ENCODE data around the gene JPH2.

Gene JPH2

GRCh38 chr20:44113618-44114376, 73.2 kb downstream of the JPH2 start:
- DNase-seq (ENCODE audit: low read depth) = no peak
- no peak for TF ChIP-seq CTCF (IDR thresholded peaks at IDR 0.05; ENCODE audit: insufficient read depth, low read depth, low read length, missing control alignments)
- no peak overlapping the region for H3K4me3 ChIP-seq (ENCODE audit: low read depth, low read length)

- H3K4me3 ChIP-seq (ENCODE audit: low read depth, low read length) = no peak overlapping the region
- no peak for TF ChIP-seq CTCF (IDR thresholded peaks at IDR 0.05; ENCODE audit: insufficient read depth, low read depth, low read length, missing control alignments)
- no peak for DNase-seq (ENCODE audit: low read depth)
Measured at GRCh38 chr20:44112889-44113617, 73.9 kb downstream of the JPH2 start.

GRCh38 chr20:44112456-44112855, 74.5 kb downstream of the JPH2 start:
- no peak overlapping the region for H3K4me3 ChIP-seq (ENCODE audit: low read depth, low read length)
- DNase-seq (ENCODE audit: low read depth) = no peak
- TF ChIP-seq CTCF (IDR thresholded peaks at IDR 0.05; ENCODE audit: insufficient read depth, low read depth, low read length, missing control alignments) = no peak

- no peak for TF ChIP-seq CTCF (IDR thresholded peaks at IDR 0.05; ENCODE audit: insufficient read depth, low read depth, low read length, missing control alignments)
- H3K4me3 ChIP-seq (ENCODE audit: low read depth, low read length) = no peak overlapping the region
- no peak for DNase-seq (ENCODE audit: low read depth)
Measured at GRCh38 chr20:44111712-44112335, 75.2 kb downstream of the JPH2 start.

GRCh38 chr20:44110816-44111568, 76.0 kb downstream of the JPH2 start:
- TF ChIP-seq CTCF (IDR thresholded peaks at IDR 0.05; ENCODE audit: insufficient read depth, low read depth, low read length, missing control alignments) = no peak

GRCh38 chr20:44109951-44110361, 77.0 kb downstream of the JPH2 start:
- DNase-seq (ENCODE audit: low read depth) = no peak
- TF ChIP-seq CTCF (IDR thresholded peaks at IDR 0.05; ENCODE audit: insufficient read depth, low read depth, low read length, missing control alignments) = peak; percentile 22
- H3K4me3 ChIP-seq (ENCODE audit: low read depth, low read length) = no peak overlapping the region

More at GRCh38 chr20:44110816-44111568, 76.0 kb downstream of the JPH2 start:
- no peak for DNase-seq (ENCODE audit: low read depth)
- H3K4me3 ChIP-seq (ENCODE audit: low read depth, low read length) = no peak overlapping the region
